AG08395 (cell line): ENCODE data around the gene ABCC3.

ENCODE experiments used
- DNase-seq: peaks from one replicate; pipeline ENCODE4 v3.0.0; 2012; ENCODE audit warnings: mixed read lengths, low spot score

The ABCC3 gene

GRCh38 chr17:50737118-50737698 lies 102.5 kb downstream of the ABCC3 start:
- DNase-seq = no peak

GRCh38 chr17:50739098-50739497 lies 104.4 kb downstream of the ABCC3 start:
- no peak for DNase-seq
